ENCODE data around the gene NSMCE1. TPM values are rescaled to one million over a fixed set of nuclear protein-coding genes. Genes with fewer than 3 reads are reported as not detected.

Gene NSMCE1
- total RNA-seq, 1 experiment from 2014 or later: 19.3 TPM

DNA sequence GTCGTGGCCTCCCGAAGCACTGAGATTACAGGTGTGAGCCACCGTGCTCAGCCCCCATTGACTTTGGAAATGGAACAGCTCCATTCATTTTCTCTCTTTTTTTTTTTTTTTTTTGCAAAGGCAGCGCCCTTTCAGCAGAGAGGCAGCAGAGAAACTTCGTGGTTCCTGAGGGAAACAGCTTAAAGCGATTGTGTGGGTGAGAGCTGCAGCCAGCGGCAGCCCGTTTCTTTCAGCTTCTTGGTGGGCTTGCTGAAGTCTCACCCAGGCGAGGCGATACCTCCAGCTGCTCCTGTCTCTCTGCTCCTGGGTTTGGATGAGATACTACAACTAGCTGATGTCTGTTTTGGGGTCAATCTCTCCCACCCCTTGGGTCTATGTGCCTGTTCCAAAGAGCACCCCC is 57.5 kb downstream of the NSMCE1 start:
- Histone ChIP-seq H2BK15ac (ENCODE audit: low read depth, low read length) (no peak overlapping the region), H3K27me3 (ENCODE audit: insufficient read depth, low read length) (no peaks in the 10 kb centered on the region), H3K4ac (ENCODE audit: low read depth, low read length) (no peak overlapping the region), H3K79me1 (ENCODE audit: insufficient read depth, low read depth, low read length, poor library complexity, severe bottlenecking) (no peaks in the 10 kb centered on the region), H3K9ac (ENCODE audit: extremely low read depth, insufficient read length, low read length) (no peak overlapping the region), H2AK5ac (ENCODE audit: insufficient read length, low read length) (no peak overlapping the region), H2BK120ac (ENCODE audit: low read depth, low read length, poor library complexity, severe bottlenecking) (no peak overlapping the region), H2AFZ (ENCODE audit: low read length) (no peak overlapping the region), H3K14ac (ENCODE audit: insufficient read depth, low read length) (no peak overlapping the region), H3K4me1 (ENCODE audit: insufficient read depth, low read length) (no peaks in the 10 kb centered on the region), H3K23me2 (ENCODE audit: insufficient read length, low read depth, low read length, poor library complexity, severe bottlenecking) (no peaks in the 10 kb centered on the region), H3T11ph (ENCODE audit: low read length) (no peak overlapping the region), H3K4me2 (ENCODE audit: insufficient read depth, insufficient read length, low read length) (no peak overlapping the region), H4K5ac (ENCODE audit: insufficient read length, low read depth, low read length) (no peak overlapping the region), H4K20me1 (ENCODE audit: control insufficient read depth, insufficient read depth, insufficient read length) (no peaks in the 10 kb centered on the region), H2BK20ac (ENCODE audit: low read depth, low read length, poor library complexity, severe bottlenecking) (no peak overlapping the region), H3K18ac (ENCODE audit: insufficient read length, low read depth, low read length) (no peak overlapping the region), H3K9me3 (ENCODE audit: control insufficient read depth, low read depth, low read length) (no peaks in the 10 kb centered on the region), H3K23ac (ENCODE audit: insufficient read length, low read depth, low read length) (no peak overlapping the region), H2BK12ac (ENCODE audit: insufficient read length, low read depth, low read length) (no peak overlapping the region), H3K79me2 (ENCODE audit: insufficient read depth, low read length) (no peaks in the 10 kb centered on the region), H3K27ac (ENCODE audit: insufficient read length, low read depth, low read length) (no peak overlapping the region), H4K8ac (replicated peaks; ENCODE audit: insufficient read length, low read depth, low read length) (no peak overlapping the region), H2BK5ac (ENCODE audit: insufficient read length, low read length) (no peak overlapping the region), H4K91ac (ENCODE audit: insufficient read length, low read depth, low read length) (no peak overlapping the region), H3K56ac (ENCODE audit: insufficient read length, low read depth, low read length) (no peak overlapping the region)
- TF ChIP-seq, protein P1, sequence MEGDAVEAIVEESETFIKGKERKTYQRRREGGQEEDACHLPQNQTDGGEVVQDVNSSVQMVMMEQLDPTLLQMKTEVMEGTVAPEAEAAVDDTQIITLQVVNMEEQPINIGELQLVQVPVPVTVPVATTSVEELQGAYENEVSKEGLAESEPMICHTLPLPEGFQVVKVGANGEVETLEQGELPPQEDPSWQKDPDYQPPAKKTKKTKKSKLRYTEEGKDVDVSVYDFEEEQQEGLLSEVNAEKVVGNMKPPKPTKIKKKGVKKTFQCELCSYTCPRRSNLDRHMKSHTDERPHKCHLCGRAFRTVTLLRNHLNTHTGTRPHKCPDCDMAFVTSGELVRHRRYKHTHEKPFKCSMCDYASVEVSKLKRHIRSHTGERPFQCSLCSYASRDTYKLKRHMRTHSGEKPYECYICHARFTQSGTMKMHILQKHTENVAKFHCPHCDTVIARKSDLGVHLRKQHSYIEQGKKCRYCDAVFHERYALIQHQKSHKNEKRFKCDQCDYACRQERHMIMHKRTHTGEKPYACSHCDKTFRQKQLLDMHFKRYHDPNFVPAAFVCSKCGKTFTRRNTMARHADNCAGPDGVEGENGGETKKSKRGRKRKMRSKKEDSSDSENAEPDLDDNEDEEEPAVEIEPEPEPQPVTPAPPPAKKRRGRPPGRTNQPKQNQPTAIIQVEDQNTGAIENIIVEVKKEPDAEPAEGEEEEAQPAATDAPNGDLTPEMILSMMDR (conservative IDR thresholded peaks at IDR 0.05): no peak
- peaks cover 5 to 30% (median 24%) of the 10 kb centered on the region in 3 experiments; a peak in 6 of 7 replicates for H3K36me3 Mint-ChIP-seq (ENCODE audit: insufficient read depth in 1 of 3, low read depth in 3 of 3)
- H3K27ac Mint-ChIP-seq: no peak overlapping the region
- no CpG with 5 or more reads among the region's 10 CpGs for WGBS (ENCODE audit: extremely low coverage, insufficient read length, low lambda C conversion rate)
- H3K4me1 Mint-ChIP-seq: no peaks in the 10 kb centered on the region
- no peaks in the 10 kb centered on the region for H3K9me3 Mint-ChIP-seq
- no peak overlapping the region for H3K4me3 Mint-ChIP-seq
- no peak for DNase-seq
- H3K27me3 Mint-ChIP-seq (ENCODE audit: low read depth): no peaks in the 10 kb centered on the region

All from H9 (cell line).